K562 (cell line): Measurements from ENCODE around the gene TFB2M. TPM values are rescaled to one million over a fixed set of nuclear protein-coding genes. Genes with fewer than 3 reads are reported as not detected.
A peak's percentile ranks its signal among the peaks of the same experiment; 100 is the strongest.

Source experiments
- CCNT2 ChIP-seq: IDR thresholded peaks from 2 replicates; pipeline ENCODE4 v1.6.1; 2011; ENCODE audit warnings: borderline replicate concordance, low read depth, mild to moderate bottlenecking, moderate library complexity, mixed read lengths, low read length; ENCODE audit not compliant: insufficient read length; ENCODE audit errors: extremely low read depth
- CHD4 ChIP-seq: fragments of 200-600 bp; sonication (generic); IDR thresholded peaks from 3 replicates; pipeline ENCODE4 v1.6.1; 2012; ENCODE audit warnings: low read depth, mild to moderate bottlenecking, mixed read lengths, low read length, inconsistent platforms; ENCODE audit not compliant: insufficient read depth, insufficient replicate concordance, poor library complexity, severe bottlenecking
- DIDO1 ChIP-seq: fragments of 450-650 bp; IDR thresholded peaks from 2 replicates; pipeline ENCODE4 v1.6.1; 2016; ENCODE audit warnings: low read depth, missing biosample characterization, missing genetic modification characterization
- FOXJ2 ChIP-seq: fragments of 200-800 bp; sonication (Bioruptor generic); IDR thresholded peaks from 2 replicates; pipeline ENCODE4 v1.6.1; 2016; ENCODE audit warnings: missing genetic modification characterization, missing compliant biosample characterization
- HLTF ChIP-seq: fragments of 450-650 bp; IDR thresholded peaks from 2 replicates; pipeline ENCODE4 v1.6.1; 2016
- JUN ChIP-seq, 2 experiments: sonication (generic) in 1 of 2; formaldehyde crosslinking in 1 of 2; IDR thresholded peaks; 2 replicates each; pipeline versions ENCODE4 v1.6.1 to v1.8.0; 2012 to 2022; ENCODE audit warnings: borderline replicate concordance in 2 of 2, mild to moderate bottlenecking in 2 of 2, improper control_type of control experiment in 1 of 2, low read depth in 1 of 2, low read length in 1 of 2, missing genetic modification reagents in 1 of 2
- MTA2 ChIP-seq: fragments of 450-650 bp; IDR thresholded peaks from 2 replicates; pipeline ENCODE4 v1.6.1; 2016; ENCODE audit warnings: low read depth
- MTF1 ChIP-seq: fragments of 250-450 bp; sonication (Bioruptor Pico); IDR thresholded peaks from 2 replicates; pipeline ENCODE4 v1.9.0; 2021; ENCODE audit warnings: moderate library complexity, mild to moderate bottlenecking, inconsistent platforms, borderline replicate concordance
- NFRKB ChIP-seq: fragments of 450-650 bp; IDR thresholded peaks from 2 replicates; pipeline ENCODE4 v1.6.1; 2016; ENCODE audit warnings: low read depth
- PATZ1 ChIP-seq: fragments of 250-450 bp; sonication (Bioruptor Pico); IDR thresholded peaks from 2 replicates; pipeline ENCODE4 v1.5.0; 2020; ENCODE audit warnings: mild to moderate bottlenecking, borderline replicate concordance
- POU5F1 ChIP-seq: fragments of 150-350 bp; IDR thresholded peaks from 2 replicates; pipeline ENCODE4 v1.6.1; 2014; ENCODE audit warnings: borderline replicate concordance, low read length, low read depth, mild to moderate bottlenecking; ENCODE audit not compliant: partially characterized antibody
- RBM25 ChIP-seq: fragments of 200-400 bp; formaldehyde crosslinking; IDR thresholded peaks from 2 replicates; pipeline ENCODE4 v1.6.1; 2018; ENCODE audit warnings: low read length, low read depth, moderate library complexity; ENCODE audit not compliant: severe bottlenecking
- RREB1 ChIP-seq: fragments of 250-450 bp; sonication (Bioruptor Pico); IDR thresholded peaks from 2 replicates; pipeline ENCODE4 v1.4.0; 2020
- SREBF2 ChIP-seq: sonication (generic); formaldehyde crosslinking; IDR thresholded peaks from 2 replicates; pipeline ENCODE4 v1.4.0; 2020; ENCODE audit warnings: mild to moderate bottlenecking, missing genetic modification reagents
- TAF7 ChIP-seq: fragments of 450-650 bp; IDR thresholded peaks from 2 replicates; pipeline ENCODE4 v1.6.1; 2016; ENCODE audit warnings: missing genetic modification characterization, missing compliant biosample characterization
- ZFP1 ChIP-seq: fragments of 450-650 bp; formaldehyde crosslinking; IDR thresholded peaks from 2 replicates; pipeline ENCODE4 v1.4.0; 2020; ENCODE audit warnings: mild to moderate bottlenecking, mixed read lengths
- ZNF444 ChIP-seq: fragments of 250-450 bp; sonication (Bioruptor Pico); IDR thresholded peaks from 2 replicates; pipeline ENCODE4 v1.4.0; 2020; ENCODE audit warnings: mild to moderate bottlenecking, moderate library complexity
- ZNF449 ChIP-seq: fragments of 250-450 bp; sonication (Bioruptor Pico); IDR thresholded peaks from 2 replicates; pipeline ENCODE4 v1.8.0; 2022; ENCODE audit warnings: moderate library complexity, mild to moderate bottlenecking, inconsistent platforms
- ZNF57 ChIP-seq: fragments of 450-650 bp; formaldehyde crosslinking; IDR thresholded peaks from 2 replicates; pipeline ENCODE4 v1.4.0; 2020; ENCODE audit warnings: mild to moderate bottlenecking, moderate library complexity
- ZNF695 ChIP-seq: fragments of 450-650 bp; formaldehyde crosslinking; IDR thresholded peaks from 2 replicates; pipeline ENCODE4 v1.4.0; 2020; ENCODE audit warnings: mild to moderate bottlenecking, moderate library complexity
- polyA plus RNA-seq, 8 experiments: library from polyadenylated mRNA; depleted of rRNA in 4 of 8; stranded (reverse) in 5 of 8; unstranded in 3 of 8; fragments of >200 nt; fragmentation: Nextera tagmentation in 2 of 8; fragmentation: Illumina TruSeq in 1 of 8; extraction: Ambion mirVana in 2 of 8; extraction: Trizol in 1 of 8; gene quantifications; 2 replicates each; pipeline versions ENCODE4 v1.2.1 to v1.2.3, GENCODE V29; 2011 to 2014; ENCODE audit warnings: inconsistent platforms in 1 of 8, missing spikeins in 1 of 8
- total RNA-seq, 7 experiments: library from RNA; depleted of rRNA in 6 of 7; stranded (reverse); fragments of >200 nt in 6 of 7; fragmentation: Illumina TruSeq in 2 of 7; extraction: Trizol in 2 of 7; gene quantifications; 2 replicates each; pipeline versions ENCODE4 v1.2.1 to v1.2.3, GENCODE V29; 2011 to 2021; ENCODE audit warnings: low replicate concordance in 1 of 7

The TFB2M gene
- total and polyA plus RNA-seq, 9 of the 15 experiments (the other 6 are each of a cell fraction or from before 2014, with no cell fraction given), result 55.1 to 162 (median 70.6) TPM

- TF ChIP-seq PATZ1 (no peak), ZFP1 (CRISPR knock-in tag) (no peak), DIDO1 (no peak), MTF1 (CRISPR knock-in tag) (no peak), CHD4 (no peak), RBM25 (no peak), ZNF57 (no peak), NFRKB (no peak), MTA2 (no peak), ZNF449 (no peak), ZNF695 (CRISPR knock-in tag) (no peak), SREBF2 (0 out of 2 replicates have a peak, but pooled peaks have one; percentile 22), POU5F1 (no peak), RREB1 (CRISPR knock-in tag) (0 out of 2 replicates have a peak, but pooled peaks have one; percentile 16), ZNF444 (no peak), HLTF (no peak), CCNT2 (no peak), FOXJ2 (tag) (no peak), TAF7 (tag) (no peak), JUN (IDR thresholded peaks at IDR 0.05; ENCODE audit: borderline replicate concordance, low read depth, low read length) (no peak), JUN (CRISPR knock-in tag; IDR thresholded peaks at IDR 0.05; ENCODE audit: borderline replicate concordance) (no peak)
Measured at GRCh38 chr1:246565751-246566127, 322 bp downstream of the TFB2M start (continued).
